RWPE2 (cell line): ENCODE results near the gene ETV5.

Experiments used
- ATAC-seq: fragments of 200-7000 bp; cut with Tn5 transposase; 3 replicates; pipeline ENCODE4 v1.9.1; 2021; ENCODE audit warnings: low read depth
- DNase-seq: peaks from one replicate; pipeline ENCODE4 v3.0.0-alpha.2; 2020; ENCODE audit warnings: low spot score
- H3K27ac ChIP-seq: fragments of 450-650 bp; 2 replicates; pipeline ENCODE4 v1.5.1; 2017; ENCODE audit warnings: mild to moderate bottlenecking; ENCODE audit not compliant: poor library complexity, severe bottlenecking
- H3K27me3 ChIP-seq: fragments of 250-450 bp; sonication (Bioruptor Pico); 2 replicates; pipeline ENCODE4 v1.5.1; 2021; ENCODE audit warnings: mild to moderate bottlenecking, moderate library complexity; ENCODE audit not compliant: insufficient read depth, poor library complexity, severe bottlenecking
- H3K36me3 ChIP-seq: fragments of 250-450 bp; sonication (Bioruptor Pico); 2 replicates; pipeline ENCODE4 v1.5.1; 2020; ENCODE audit warnings: low read depth, mild to moderate bottlenecking, moderate library complexity
- H3K4me1 ChIP-seq: fragments of 250-450 bp; sonication (Bioruptor Pico); 2 replicates; pipeline ENCODE4 v1.5.1; 2021; ENCODE audit warnings: mild to moderate bottlenecking, moderate library complexity; ENCODE audit not compliant: insufficient read depth, poor library complexity, severe bottlenecking
- H3K4me3 ChIP-seq: fragments of 250-450 bp; sonication (Bioruptor Pico); 2 replicates; pipeline ENCODE4 v1.5.1; 2021; ENCODE audit warnings: mild to moderate bottlenecking, moderate library complexity; ENCODE audit not compliant: severe bottlenecking
- H3K9me3 ChIP-seq: fragments of 250-450 bp; sonication (Bioruptor Pico); 2 replicates; pipeline ENCODE4 v1.5.1; 2021; ENCODE audit warnings: mild to moderate bottlenecking, moderate library complexity; ENCODE audit not compliant: severe bottlenecking
- CTCF ChIP-seq: fragments of 450-650 bp; IDR thresholded peaks from one replicate; pipeline ENCODE4 v1.5.1; 2017; ENCODE audit warnings: mild to moderate bottlenecking, moderate library complexity; ENCODE audit not compliant: poor library complexity, severe bottlenecking

ETV5 gene

DNA sequence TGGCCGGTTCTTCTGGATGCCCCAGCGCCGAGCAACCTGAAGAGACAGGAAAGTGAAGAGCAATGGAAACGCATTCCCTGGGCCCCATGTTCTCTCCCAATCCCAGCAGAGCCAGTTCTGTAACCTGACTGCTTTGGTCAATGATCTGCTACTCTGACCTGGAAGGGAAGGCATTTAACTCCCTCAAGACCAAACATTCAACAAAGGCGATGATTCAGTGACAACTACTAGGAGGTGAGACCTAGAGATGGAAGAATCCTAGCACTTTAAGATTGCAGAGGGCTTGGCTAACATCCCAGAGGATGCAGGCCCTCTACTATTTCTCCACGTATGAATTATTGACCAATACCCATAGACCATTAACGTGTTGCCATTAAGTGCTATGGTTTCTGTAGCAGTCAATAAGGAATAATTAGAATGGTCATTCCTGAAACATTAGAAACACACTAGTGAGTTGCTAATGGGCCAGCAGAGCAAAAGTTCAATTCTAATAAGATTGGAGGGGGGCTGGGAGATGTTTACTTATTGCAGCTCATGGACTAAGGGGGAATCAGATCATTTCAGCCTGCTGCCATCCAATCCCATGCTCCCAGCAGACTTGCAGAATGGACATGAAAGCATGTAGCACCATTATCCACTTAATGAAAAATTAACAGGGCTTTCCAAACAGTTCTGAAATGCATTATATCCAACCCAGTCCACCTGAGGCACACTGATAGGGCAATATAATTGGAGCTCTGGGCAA lies 56.6 kb downstream of the ETV5 start:
- TF ChIP-seq CTCF, result no peak
- no peak overlapping the region for H3K4me3 ChIP-seq
- DNase-seq, result no peak
- H3K4me1 ChIP-seq, result no peaks in the 10 kb centered on the region
- peaks cover 85% of the 10 kb centered on the region for H3K36me3 ChIP-seq
- no peaks in the 10 kb centered on the region for H3K27me3 ChIP-seq
- H3K27ac ChIP-seq, result no peak overlapping the region
- H3K9me3 ChIP-seq, result no peaks in the 10 kb centered on the region
- no peak for ATAC-seq

- no peak overlapping the region for H3K4me3 ChIP-seq
Measured at GRCh38 chr3:186049001-186049400, 59.9 kb downstream of the ETV5 start.

GRCh38 chr3:186048119-186048518 lies 60.8 kb downstream of the ETV5 start:
- no peaks in the 10 kb centered on the region for H3K4me1 ChIP-seq
- DNase-seq, result no peak
- H3K27ac ChIP-seq, result no peak overlapping the region

More at GRCh38 chr3:186049001-186049400, 59.9 kb downstream of the ETV5 start:
- DNase-seq (no peak), ATAC-seq (no peak)
- Histone ChIP-seq H3K9me3 (no peaks in the 10 kb centered on the region), H3K36me3 (peaks cover 57% of the 10 kb centered on the region), H3K27me3 (no peaks in the 10 kb centered on the region), H3K27ac (no peak overlapping the region), H3K4me1 (no peaks in the 10 kb centered on the region)
- TF ChIP-seq CTCF, result no peak

GRCh38 chr3:186046838-186047237 lies 62.1 kb downstream of the ETV5 start:
- Histone ChIP-seq H3K4me3 (no peak overlapping the region), H3K9me3 (no peaks in the 10 kb centered on the region), H3K27me3 (no peaks in the 10 kb centered on the region), H3K27ac (no peak overlapping the region), H3K4me1 (no peaks in the 10 kb centered on the region), H3K36me3 (peaks cover 43% of the 10 kb centered on the region)
- ATAC-seq (no peak), DNase-seq (no peak)
- TF ChIP-seq CTCF, result no peak

More at GRCh38 chr3:186048119-186048518, 60.8 kb downstream of the ETV5 start:
- ATAC-seq, result no peak
- no peak for TF ChIP-seq CTCF
- no peaks in the 10 kb centered on the region for H3K27me3 ChIP-seq
- no peak overlapping the region for H3K4me3 ChIP-seq
- H3K9me3 ChIP-seq, result no peaks in the 10 kb centered on the region
- H3K36me3 ChIP-seq, result peaks cover 51% of the 10 kb centered on the region

DNA sequence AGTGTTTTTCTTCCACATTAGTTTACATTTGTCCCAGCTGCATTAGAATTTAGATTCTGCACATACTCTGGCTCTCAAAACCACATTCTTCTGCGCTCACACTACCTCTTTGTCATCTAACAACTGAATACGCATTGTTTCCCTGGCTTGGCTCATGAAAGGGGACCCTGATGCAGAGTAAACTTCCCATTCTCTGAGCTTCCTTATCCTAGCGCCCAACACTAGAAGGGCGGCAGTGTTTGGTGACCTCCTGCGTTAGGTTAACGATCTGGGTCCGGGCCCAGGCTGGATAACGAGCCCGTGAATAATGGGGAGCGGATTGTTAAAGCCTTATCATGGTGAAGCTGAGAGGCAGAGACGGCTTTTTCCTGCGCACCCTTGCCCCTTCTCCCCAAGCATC lies 63.9 kb downstream of the ETV5 start:
- H3K36me3 ChIP-seq, result peaks cover 24% of the 10 kb centered on the region
- no peak for ATAC-seq
- H3K4me1 ChIP-seq, result no peaks in the 10 kb centered on the region
- no peaks in the 10 kb centered on the region for H3K9me3 ChIP-seq
- DNase-seq, result no peak
- TF ChIP-seq CTCF, result no peak
- no peak overlapping the region for H3K4me3 ChIP-seq
- no peak overlapping the region for H3K27ac ChIP-seq
- H3K27me3 ChIP-seq, result no peaks in the 10 kb centered on the region
